H1 (cell line): ENCODE measurements around the gene CLEC16A. TPM values are rescaled to one million over a fixed set of nuclear protein-coding genes. Genes with fewer than 3 reads are reported as not detected.

Experiments
- KDM5A ChIP-seq: fragments of 200-600 bp; IDR thresholded peaks from 2 replicates; pipeline ENCODE4 v1.7.1; 2012; ENCODE audit warnings: mild to moderate bottlenecking, low read length, inconsistent platforms, mixed read lengths
- POLR2AphosphoS5 ChIP-seq: IDR thresholded peaks from 2 replicates; pipeline ENCODE4 v1.6.1; 2011; ENCODE audit warnings: low read depth, low read length
- RNF2 ChIP-seq: fragments of 200-900, 300-1000 bp; sonication (generic); IDR thresholded peaks from 2 replicates; pipeline ENCODE4 v1.7.1; 2016; ENCODE audit warnings: borderline replicate concordance, low read depth, mild to moderate bottlenecking, antibody characterized with exemption, low read length; ENCODE audit not compliant: poor library complexity, severe bottlenecking; ENCODE audit errors: missing control alignments
- TAF7 ChIP-seq: optimal IDR thresholded peaks from 2 replicates; pipeline ENCODE3; 2011; ENCODE audit warnings: low read depth, mild to moderate bottlenecking, inconsistent platforms, low read length, moderate library complexity, borderline replicate concordance
- polyA plus RNA-seq, 7 experiments: library from polyadenylated mRNA; depleted of rRNA in 3 of 7; stranded (reverse) in 5 of 7; unstranded in 2 of 7; fragments of >200 nt in 5 of 7; fragments of 200-250 nt in 2 of 7; gene quantifications; 1 replicate in 5 of 7; 2 replicates in 1 of 7; 4 replicates in 1 of 7; pipeline versions ENCODE4 v1.2.1 to v1.2.3, GENCODE V29; 2011 to 2013; ENCODE audit warnings: missing spikeins in 2 of 7, mixed read lengths in 2 of 7
- total RNA-seq: library from RNA; stranded (reverse); fragmentation: NEBNext Ultra II Directional; extraction: Animal tissue kit (Norgen Biotek cat#: 25700); gene quantifications from 2 replicates; pipeline ENCODE4 v1.2.1, GENCODE V29; 2021

Gene CLEC16A
- total and polyA plus RNA-seq, 2 of the 8 experiments (the other 6 are each of a cell fraction or from before 2014, with no cell fraction given), result 7.6 to 19.3 TPM

DNA sequence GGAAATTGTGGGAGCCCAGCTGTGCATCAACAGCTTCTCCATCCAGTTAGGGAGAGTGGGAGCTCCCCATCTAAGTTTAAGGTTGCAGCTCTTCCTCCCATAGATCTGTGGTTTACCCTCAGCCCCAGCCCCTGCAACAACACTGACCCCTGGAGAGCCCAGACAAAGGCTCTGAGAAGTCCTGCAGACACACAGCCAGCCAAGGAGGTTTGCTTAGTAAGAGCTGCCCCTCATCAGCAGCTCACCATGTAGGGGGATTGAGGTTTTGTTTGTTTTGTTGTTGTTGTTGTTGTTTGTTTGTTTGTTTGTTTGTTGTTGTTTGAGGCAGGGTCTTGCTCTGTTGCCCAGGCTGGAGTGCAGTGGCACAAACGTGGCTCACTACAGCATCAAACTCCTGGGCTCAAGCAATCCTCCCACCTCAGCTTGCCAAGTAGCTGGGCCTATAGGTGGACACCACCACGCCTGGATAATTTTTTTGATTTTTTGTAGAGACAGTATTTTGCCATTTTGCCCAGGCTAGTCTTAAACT is 138.6 kb downstream of the CLEC16A start (continued):
- TF ChIP-seq TAF7 (no peak), KDM5A (no peak), POLR2AphosphoS5 (no peak), RNF2 (no peak)
